NCI-H2196 treated with DMSO at 0.1 percent for 48 hours (cell line): ENCODE measurements around the gene UBR2.
"Not testable (repeated sequence)": the region's sequence is repeated elsewhere in the genome, so short reads cannot be mapped to it uniquely, and the experiment has no call there.

ENCODE experiments used
- DNase-seq: peaks from one replicate; lab custom pipeline; 2025; ENCODE audit not compliant: unreplicated experiment; lab: John Stamatoyannopoulos, UW

UBR2 gene

GRCh38 chr6:42555477-42556457 is 8.1 kb upstream of the UBR2 start:
- peak; percentile 60 for DNase-seq

GRCh38 chr6:42556462-42556861 is 7.4 kb upstream of the UBR2 start:
- no peak for DNase-seq

GRCh38 chr6:42559276-42559675 is 4.6 kb upstream of the UBR2 start:
- not testable (repeated sequence) for DNase-seq

GRCh38 chr6:42561986-42562385 is 1.8 kb upstream of the UBR2 start:
- DNase-seq: no peak

GRCh38 chr6:42562788-42563405 is 932 bp upstream of the UBR2 start:
- no peak for DNase-seq

GRCh38 chr6:42564506-42564825 is 637 bp downstream of the UBR2 start:
- DNase-seq: no peak

- DNase-seq: no peak
Measured at GRCh38 chr6:42565823-42566613, 2.2 kb downstream of the UBR2 start.

GRCh38 chr6:42566614-42567208 is 2.9 kb downstream of the UBR2 start:
- no peak for DNase-seq

- DNase-seq: not testable (repeated sequence)
Measured at GRCh38 chr6:42567237-42567636, 3.4 kb downstream of the UBR2 start.

GRCh38 chr6:42569102-42570028 is 5.5 kb downstream of the UBR2 start:
- no peak for DNase-seq

GRCh38 chr6:42571611-42572342 is 7.9 kb downstream of the UBR2 start:
- no peak for DNase-seq

- no peak for DNase-seq
Measured at GRCh38 chr6:42572523-42572922, 8.7 kb downstream of the UBR2 start.

GRCh38 chr6:42576538-42576937 is 12.7 kb downstream of the UBR2 start:
- not testable (repeated sequence) for DNase-seq

- DNase-seq: no peak
Measured at GRCh38 chr6:42598300-42598699, 34.5 kb downstream of the UBR2 start.

GRCh38 chr6:42599558-42599957 is 35.7 kb downstream of the UBR2 start:
- DNase-seq: no peak

- DNase-seq: no peak
Measured at GRCh38 chr6:42604150-42604549, 40.3 kb downstream of the UBR2 start.

- DNase-seq: not testable (repeated sequence)
Measured at GRCh38 chr6:42604699-42605098, 40.9 kb downstream of the UBR2 start.

- DNase-seq: no peak
Measured at GRCh38 chr6:42610416-42610815, 46.6 kb downstream of the UBR2 start.

GRCh38 chr6:42615518-42615917 is 51.7 kb downstream of the UBR2 start:
- DNase-seq: no peak
